ENCODE measurements around the gene TBC1D20.

DNA sequence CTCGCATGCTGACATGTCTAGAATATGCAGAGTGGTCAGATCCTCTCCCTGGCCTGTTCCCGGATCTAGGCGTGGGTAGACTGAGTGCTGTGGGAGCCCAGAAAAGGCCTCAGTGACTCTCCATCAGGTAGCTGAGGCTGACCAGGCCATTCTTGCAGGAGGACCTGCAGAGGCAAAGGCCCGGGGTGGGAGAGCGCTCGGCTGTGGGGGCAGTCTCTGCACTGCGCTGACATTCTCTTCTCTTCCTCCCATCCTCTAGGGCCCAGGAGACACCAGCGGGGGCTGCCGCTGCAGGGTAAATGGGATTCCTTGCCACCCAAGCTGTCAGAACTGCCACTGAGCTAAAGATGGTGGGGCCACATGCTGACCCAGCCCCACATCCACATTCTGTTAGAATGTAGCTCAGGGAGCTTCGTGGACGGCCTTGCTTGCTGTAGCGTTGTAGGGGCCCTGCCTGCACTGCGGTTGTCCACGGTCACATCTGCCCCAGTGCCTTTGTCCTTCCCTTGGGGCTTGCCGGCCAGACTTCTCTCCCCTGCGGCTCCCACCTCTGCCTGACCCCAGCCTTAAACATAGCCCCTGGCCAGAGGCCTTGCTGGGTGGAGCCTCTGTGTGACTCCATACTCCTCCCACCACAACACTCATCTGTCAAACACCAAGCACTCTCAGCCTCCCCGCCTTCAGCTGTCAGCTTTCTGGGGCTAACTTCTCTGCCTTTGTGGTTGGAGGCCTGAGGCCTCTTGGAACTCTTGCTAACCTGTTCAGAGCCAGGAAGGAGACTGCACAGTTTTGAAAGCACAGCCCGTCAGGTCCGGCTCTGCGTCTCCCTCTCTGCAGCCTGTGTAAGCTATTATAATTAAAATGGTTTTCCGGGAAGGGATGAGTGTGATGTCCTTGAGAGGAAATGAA is 32.0 kb downstream of the TBC1D20 start:
- TF ChIP-seq, protein P1, sequence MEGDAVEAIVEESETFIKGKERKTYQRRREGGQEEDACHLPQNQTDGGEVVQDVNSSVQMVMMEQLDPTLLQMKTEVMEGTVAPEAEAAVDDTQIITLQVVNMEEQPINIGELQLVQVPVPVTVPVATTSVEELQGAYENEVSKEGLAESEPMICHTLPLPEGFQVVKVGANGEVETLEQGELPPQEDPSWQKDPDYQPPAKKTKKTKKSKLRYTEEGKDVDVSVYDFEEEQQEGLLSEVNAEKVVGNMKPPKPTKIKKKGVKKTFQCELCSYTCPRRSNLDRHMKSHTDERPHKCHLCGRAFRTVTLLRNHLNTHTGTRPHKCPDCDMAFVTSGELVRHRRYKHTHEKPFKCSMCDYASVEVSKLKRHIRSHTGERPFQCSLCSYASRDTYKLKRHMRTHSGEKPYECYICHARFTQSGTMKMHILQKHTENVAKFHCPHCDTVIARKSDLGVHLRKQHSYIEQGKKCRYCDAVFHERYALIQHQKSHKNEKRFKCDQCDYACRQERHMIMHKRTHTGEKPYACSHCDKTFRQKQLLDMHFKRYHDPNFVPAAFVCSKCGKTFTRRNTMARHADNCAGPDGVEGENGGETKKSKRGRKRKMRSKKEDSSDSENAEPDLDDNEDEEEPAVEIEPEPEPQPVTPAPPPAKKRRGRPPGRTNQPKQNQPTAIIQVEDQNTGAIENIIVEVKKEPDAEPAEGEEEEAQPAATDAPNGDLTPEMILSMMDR (IDR thresholded peaks at IDR 0.05): no peak
- TF ChIP-seq EP300 (IDR thresholded peaks at IDR 0.05) (no peak), POLR2A (IDR thresholded peaks at IDR 0.05) (no peak)
